C4-2B (cell line): ENCODE results near the gene FOXR1.

Experiments
- H3K27ac ChIP-seq: fragments of 450-650 bp; 2 replicates; pipeline ENCODE4 v1.5.1; 2017
- CTCF ChIP-seq: fragments of 450-650 bp; conservative IDR thresholded peaks from 2 replicates; pipeline ENCODE4 v1.5.1; 2017; ENCODE audit warnings: mild to moderate bottlenecking
- ZFX ChIP-seq: fragments of 450-650 bp; IDR thresholded peaks from 2 replicates; pipeline ENCODE4 v1.6.1; 2017

The FOXR1 gene

GRCh38 chr11:118971646-118972045, at the start of gene FOXR1:
FOXR1 (plus strand) TSS chr11:118971761; CDS start chr11:118971932, 171 bp downstream.
- no peak within 1 kb of the TSS for H3K27ac ChIP-seq
- TF ChIP-seq ZFX, result no peak
- no peak for TF ChIP-seq CTCF

GRCh38 chr11:118921929-118922744, 49.4 kb upstream of the FOXR1 start:
- peak overlapping the region; percentile 98 for H3K27ac ChIP-seq
- TF ChIP-seq ZFX, result peak; percentile 48; the same call in 1 of the 2 replicates
- TF ChIP-seq CTCF, result no peak

- TF ChIP-seq CTCF (no peak), ZFX (no peak)
- peak overlapping the region; percentile 98 for H3K27ac ChIP-seq
These were observed 48.6 kb upstream of the FOXR1 start for GRCh38 chr11:118922745-118923627.

GRCh38 chr11:118923721-118924587, 47.6 kb upstream of the FOXR1 start:
- H3K27ac ChIP-seq, result peak overlapping the region; percentile 98
- TF ChIP-seq CTCF (no peak), ZFX (peak; percentile 33; the same call in 1 of the 2 replicates)

- TF ChIP-seq ZFX, result peak; percentile 56; the same call in 1 of the 2 replicates
- no peak for TF ChIP-seq CTCF
- H3K27ac ChIP-seq, result peak overlapping the region; percentile 98
These were observed 46.7 kb upstream of the FOXR1 start for GRCh38 chr11:118924591-118925585.

- H3K27ac ChIP-seq, result peak overlapping the region; percentile 98
- no peak for TF ChIP-seq CTCF
- no peak for TF ChIP-seq ZFX
These were observed 43.9 kb upstream of the FOXR1 start for GRCh38 chr11:118927554-118928100.
